ENCODE data around the gene DLX3. TPM values are rescaled to one million over a fixed set of nuclear protein-coding genes. Genes with fewer than 3 reads are reported as not detected.

DLX3 gene
- total RNA-seq, 4 donors from 2014 or later = 1.8 to 2.4 (median 2.1) TPM

GRCh38 chr17:49993423-49994060 lies 1.5 kb downstream of the DLX3 start:
- intact Hi-C loops (cut with DNase I) = loop anchor here (10.0 kb wide), 1 partner anchor 299 kb away; no protein-coding TSS in a partner anchor
- TF ChIP-seq POLR2A (IDR thresholded peaks at IDR 0.05) (peak in 1 of 2 donors; percentile 62), CTCF (IDR thresholded peaks at IDR 0.05) (no peak)
- no peaks in the 10 kb centered on the region for H3K9me3 ChIP-seq
- no peaks in the 10 kb centered on the region for H3K27me3 ChIP-seq
- DNase-seq = peak; percentile 61 to 65
- H3K27ac ChIP-seq = peak overlapping the region in 1 of 3 donors; percentile 20
- 5 to 9% methylated on average over 36 to 40 of the region's 77 CpGs for WGBS, 2 donors
- peak overlapping the region in 1 of 3 donors; percentile 46 for H3K4me3 ChIP-seq (replicated peaks in 1 of 3)
- H3K36me3 ChIP-seq = no peaks in the 10 kb centered on the region
- peaks cover 26 to 51% of the 10 kb centered on the region in 2 donors for H3K4me1 ChIP-seq

GRCh38 chr17:49992933-49993422 lies 2.0 kb downstream of the DLX3 start:
- Histone ChIP-seq H3K36me3 (no peaks in the 10 kb centered on the region), H3K27ac (peak overlapping the region in 1 of 3 donors; percentile 20), H3K27me3 (no peaks in the 10 kb centered on the region), H3K4me1 (peaks cover 30 to 53% of the 10 kb centered on the region in 2 donors), H3K4me3 (replicated peaks in 1 of 3) (peak overlapping the region in 1 of 3 donors; percentile 46), H3K9me3 (no peaks in the 10 kb centered on the region)
- no peak for DNase-seq
- intact Hi-C loops (cut with DNase I) = loop anchor here (10.0 kb wide), 1 partner anchor 298 kb away; no protein-coding TSS in a partner anchor
- TF ChIP-seq CTCF (IDR thresholded peaks at IDR 0.05) (no peak), POLR2A (IDR thresholded peaks at IDR 0.05) (no peak)
- 24 to 27% methylated on average over 10 to 20 of the region's 23 CpGs for WGBS, 2 donors

- H3K9me3 ChIP-seq = no peaks in the 10 kb centered on the region
- WGBS, 2 donors = 81 to 88% methylated on average over 13 of the region's 13 CpGs
- H3K27me3 ChIP-seq = no peaks in the 10 kb centered on the region
- H3K36me3 ChIP-seq = no peaks in the 10 kb centered on the region
- intact Hi-C loops (cut with DNase I) = loop anchor here (10.0 kb wide), 1 partner anchor 298 kb away; no protein-coding TSS in a partner anchor
- no peak overlapping the region for H3K4me3 ChIP-seq (replicated peaks in 1 of 3)
- H3K27ac ChIP-seq = no peak overlapping the region
- TF ChIP-seq CTCF (IDR thresholded peaks at IDR 0.05) (no peak), POLR2A (IDR thresholded peaks at IDR 0.05) (no peak)
- H3K4me1 ChIP-seq = peaks cover 32 to 54% of the 10 kb centered on the region in 2 donors
- no peak for DNase-seq
Observed at GRCh38 chr17:49992191-49992932, 2.7 kb downstream of the DLX3 start.

- intact Hi-C loops (cut with DNase I) = loop anchor here (10.0 kb wide), 1 partner anchor 297 kb away; no protein-coding TSS in a partner anchor
- no peak overlapping the region for H3K4me3 ChIP-seq (replicated peaks in 1 of 3)
- no peaks in the 10 kb centered on the region for H3K27me3 ChIP-seq
- no peaks in the 10 kb centered on the region for H3K36me3 ChIP-seq
- no peak for DNase-seq
- H3K9me3 ChIP-seq = no peaks in the 10 kb centered on the region
- H3K27ac ChIP-seq = no peak overlapping the region
- 92 to 94% methylated on average over 12 to 13 of the region's 14 CpGs for WGBS, 2 donors
- H3K4me1 ChIP-seq = peaks cover 25 to 45% of the 10 kb centered on the region in 2 donors
- TF ChIP-seq CTCF (IDR thresholded peaks at IDR 0.05) = no peak
- no peak for TF ChIP-seq POLR2A (IDR thresholded peaks at IDR 0.05)
Observed at GRCh38 chr17:49991409-49991808, 3.6 kb downstream of the DLX3 start.

All from thyroid gland (tissue), 4 donors.